ENCODE data around the gene DCDC2. TPM values are rescaled to one million over a fixed set of nuclear protein-coding genes. Genes with fewer than 3 reads are reported as not detected.

Gene DCDC2
- total RNA-seq: not detected in 2 replicates

GRCh38 chr6:24357336-24358218 lies at the start of gene DCDC2:
Gene DCDC2, minus strand, starts transcription at chr6:24358059. Its CDS starts 309 bp downstream, at chr6:24357750.

GRCh38 chr6:24402697-24403500 lies 45.0 kb upstream of the DCDC2 start, which contains the start of gene MRS2:
Gene MRS2, plus strand, starts transcription at chr6:24402936. Its CDS starts 111 bp downstream, at chr6:24403047.

GRCh38 chr6:24125980-24126379 lies 231.9 kb downstream of the DCDC2 start, which contains the start of gene NRSN1:
Gene NRSN1, plus strand, starts transcription at chr6:24126215. Its CDS starts 8,113 bp downstream, at chr6:24134328.

Other genes with a start within 250 kb of the DCDC2 start
- gene NRSN1, start 231.8 kb downstream of the DCDC2 start, total RNA-seq: not detected in 2 replicates
- 19.8 and 19.9 TPM in 2 replicates for gene MRS2, start 44.9 kb upstream of the DCDC2 start, total RNA-seq
- 0.17 TPM in 1 of 2 replicates, not detected in the other for gene GPLD1, start 131.5 kb upstream of the DCDC2 start, total RNA-seq
- 0.15 and 0.50 TPM in 2 replicates for gene ALDH5A1, start 136.9 kb upstream of the DCDC2 start, total RNA-seq

Data from smooth muscle cell of trachea (primary cell).